Stimulated activated naive CD4-positive, alpha-beta T cell (primary cell): Measurements from ENCODE around the gene RPLP1.
A peak's percentile ranks its signal among the peaks of the same experiment; 100 is the strongest.

Source experiments
- DNase-seq, 6 experiments: peaks; one replicate each; lab custom pipeline; 2025; lab: John Stamatoyannopoulos, UW

The RPLP1 gene

DNA sequence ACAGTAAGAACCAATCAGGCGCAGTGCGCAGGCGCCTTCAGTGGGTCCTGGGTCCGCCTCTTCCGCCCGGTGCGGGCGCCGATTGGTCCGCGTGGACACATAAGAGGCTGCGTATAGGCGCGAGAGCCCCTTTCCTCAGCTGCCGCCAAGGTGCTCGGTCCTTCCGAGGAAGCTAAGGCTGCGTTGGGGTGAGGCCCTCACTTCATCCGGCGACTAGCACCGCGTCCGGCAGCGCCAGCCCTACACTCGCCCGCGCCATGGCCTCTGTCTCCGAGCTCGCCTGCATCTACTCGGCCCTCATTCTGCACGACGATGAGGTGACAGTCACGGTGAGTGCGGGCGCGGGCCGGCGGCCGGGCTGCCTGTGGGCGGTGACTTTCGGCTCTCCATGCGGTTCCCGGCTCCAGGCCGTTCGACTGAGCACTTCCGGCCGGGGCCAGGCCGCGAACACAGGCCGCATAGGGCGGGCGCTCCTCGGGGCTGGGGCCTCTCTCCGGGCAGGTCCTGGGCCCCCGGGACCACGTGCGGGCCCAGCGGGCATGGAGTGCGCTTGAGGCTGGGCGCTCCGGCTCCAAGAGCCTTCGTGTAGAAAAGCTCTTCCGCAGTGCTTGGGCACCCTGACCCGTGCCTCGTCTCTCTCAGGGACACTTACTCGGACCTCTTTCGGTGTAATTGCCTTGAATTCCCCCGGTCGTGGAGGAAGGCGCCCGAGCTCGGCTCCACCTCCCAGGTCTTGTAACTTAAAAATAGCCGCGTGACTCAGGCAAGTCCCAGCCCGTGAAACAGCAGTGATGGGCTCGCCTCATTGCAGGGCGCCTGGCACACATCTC, at the start of gene RPLP1:
RPLP1 (plus strand) TSS at position 127 of the 830 bp plus-strand sequence; CDS start at position 258, 131 bp downstream.
- peak; percentile 94 to 97 (median 95) for DNase-seq

DNA sequence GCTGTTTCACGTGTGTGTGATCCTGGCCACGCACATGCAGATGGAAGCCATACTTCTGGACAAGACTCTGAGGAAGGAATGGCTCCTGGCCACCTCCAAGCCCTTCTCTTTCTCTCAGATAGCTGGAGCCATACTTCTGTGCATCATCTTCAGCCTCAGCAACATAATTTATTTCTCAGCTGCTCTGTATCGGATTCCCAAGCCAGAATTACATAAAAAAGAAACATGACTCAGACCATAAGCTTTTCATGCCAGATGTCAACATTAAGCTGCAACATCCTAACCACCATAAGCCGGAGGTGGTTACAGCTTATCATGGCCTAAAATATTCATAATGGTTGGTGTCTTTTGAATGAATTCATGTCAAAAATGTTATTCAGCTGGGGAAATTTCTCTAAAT, 49.0 kb upstream of the RPLP1 start:
- DNase-seq: no peak

- no peak for DNase-seq
These were observed 47.5 kb upstream of the RPLP1 start for GRCh38 chr15:69405110-69405509.

DNA sequence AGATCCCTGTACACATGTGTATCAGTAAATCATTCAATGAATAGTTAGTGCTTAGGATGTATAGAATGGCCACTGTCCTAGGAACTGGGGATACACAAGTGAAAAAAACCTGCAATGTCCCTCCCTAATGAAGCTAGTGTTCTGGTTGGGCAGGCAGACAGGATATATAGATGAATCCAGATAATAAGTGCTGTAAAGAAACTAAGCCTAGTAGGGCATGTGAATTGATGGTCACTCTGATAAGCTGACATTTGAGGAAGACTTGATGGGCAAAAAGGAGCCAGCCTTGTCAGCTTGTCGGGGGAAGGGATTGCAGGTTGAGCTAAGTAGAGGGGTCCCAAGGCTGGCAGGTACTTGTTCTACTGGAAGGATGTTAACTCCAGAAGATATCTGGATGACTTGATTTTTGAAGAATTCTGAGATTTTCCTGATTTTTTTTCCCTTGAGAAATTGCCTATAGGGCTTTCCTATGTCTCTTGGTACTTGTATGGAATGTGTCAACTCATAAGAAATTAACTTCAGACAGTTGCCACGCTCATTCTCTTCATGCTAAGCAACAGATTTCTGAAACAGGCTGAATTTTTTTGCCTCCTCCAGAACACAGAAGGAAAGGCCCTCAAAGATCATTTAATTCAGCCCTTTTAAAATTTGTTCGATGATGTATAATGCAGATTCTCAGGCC, 44.8 kb upstream of the RPLP1 start:
- DNase-seq: no peak

DNA sequence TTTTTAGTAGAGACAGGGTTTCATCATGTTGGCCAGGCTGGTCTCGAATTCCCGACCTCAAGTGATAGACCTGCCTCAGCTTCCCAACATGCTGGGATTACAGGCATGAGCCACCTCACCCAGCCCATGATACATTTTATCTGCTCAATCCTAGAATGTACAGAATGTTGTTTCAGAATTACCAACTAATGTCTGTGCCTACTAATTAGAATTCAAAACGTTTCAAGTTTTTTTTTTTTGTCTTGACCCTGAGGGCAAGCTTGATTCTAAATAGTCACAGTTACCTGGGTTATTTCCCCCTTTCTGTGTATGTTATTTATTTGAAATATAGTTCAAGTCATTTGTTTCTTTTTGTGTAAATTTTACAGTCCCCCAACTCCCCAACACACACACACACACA, 43.8 kb upstream of the RPLP1 start:
- DNase-seq: no peak

GRCh38 chr15:69410248-69410874, 42.3 kb upstream of the RPLP1 start:
- no peak for DNase-seq

DNA sequence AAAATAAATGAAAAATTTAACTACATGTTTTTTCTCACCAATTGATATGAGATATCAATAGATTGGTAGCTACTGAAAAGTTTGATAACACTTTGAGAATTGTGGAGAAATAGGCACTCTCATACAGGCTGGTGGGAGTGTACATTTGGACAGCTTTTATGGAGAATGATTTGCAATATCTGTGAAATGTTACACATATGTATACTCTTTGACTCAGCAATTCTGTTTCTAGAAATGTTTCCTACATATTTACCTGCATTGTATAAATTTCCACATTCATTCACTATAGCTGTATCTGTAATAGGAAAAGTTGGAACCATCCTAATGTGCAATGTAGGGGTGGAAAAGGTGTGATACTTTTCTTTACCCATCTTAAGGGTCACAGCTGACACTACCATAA, 40.3 kb upstream of the RPLP1 start:
- no peak for DNase-seq

GRCh38 chr15:69412701-69413100, 39.9 kb upstream of the RPLP1 start:
- DNase-seq: no peak

GRCh38 chr15:69413822-69414700, 38.6 kb upstream of the RPLP1 start, which contains the start of gene KIF23:
KIF23 (plus strand) TSS chr15:69414349; CDS start chr15:69414466, 117 bp downstream.
- DNase-seq: peak; percentile 83 to 92 (median 89)

GRCh38 chr15:69414701-69415167, 37.9 kb upstream of the RPLP1 start:
- peak in 2 of 6 experiments; percentile 16 for DNase-seq

GRCh38 chr15:69415381-69415780, 37.2 kb upstream of the RPLP1 start:
- no peak for DNase-seq

- DNase-seq: no peak
These were observed 35.0 kb upstream of the RPLP1 start for GRCh38 chr15:69417581-69417980.

GRCh38 chr15:69421498-69421897, 31.1 kb upstream of the RPLP1 start:
- DNase-seq: no peak

- DNase-seq: no peak
These were observed 30.2 kb upstream of the RPLP1 start for GRCh38 chr15:69422336-69422895.

DNA sequence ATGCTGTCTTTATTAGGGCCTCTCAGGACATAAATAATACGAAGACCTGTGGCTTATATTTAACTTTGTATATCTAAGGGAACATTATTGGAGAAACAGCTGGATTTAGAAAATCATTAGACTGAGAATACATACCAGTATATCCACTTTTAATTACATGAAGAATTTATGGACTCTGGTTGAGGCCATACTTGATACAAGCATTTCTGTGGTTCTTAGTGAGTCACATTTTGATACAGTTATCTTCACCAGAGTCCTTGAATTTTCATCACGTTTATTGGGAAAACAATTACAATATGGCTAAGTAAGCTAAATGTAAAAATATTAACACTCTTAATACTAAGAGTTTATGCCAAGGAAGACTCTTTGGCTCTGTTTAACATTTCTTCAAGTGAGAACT, 28.6 kb upstream of the RPLP1 start:
- DNase-seq: no peak

- DNase-seq: no peak
These were observed 27.7 kb upstream of the RPLP1 start for GRCh38 chr15:69424748-69425413.

DNA sequence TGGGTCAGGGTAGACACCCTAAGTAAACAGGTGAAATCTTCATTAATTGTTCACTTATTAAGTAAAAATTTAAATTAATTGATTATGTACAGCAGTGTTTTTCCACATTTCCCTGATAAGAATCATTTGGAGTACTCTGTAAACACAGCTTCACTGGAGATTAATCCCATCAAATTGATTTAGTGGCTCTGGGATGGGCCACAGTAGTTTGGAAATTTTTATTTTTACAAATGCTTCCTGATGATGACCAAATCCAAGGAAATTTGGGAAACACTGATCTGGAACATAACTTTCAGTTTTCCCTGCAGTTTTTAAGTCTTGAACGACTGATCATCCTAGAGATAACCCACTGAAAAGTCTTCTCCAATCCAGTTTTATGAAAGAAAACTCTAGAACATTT, 18.8 kb upstream of the RPLP1 start:
- DNase-seq: no peak

DNA sequence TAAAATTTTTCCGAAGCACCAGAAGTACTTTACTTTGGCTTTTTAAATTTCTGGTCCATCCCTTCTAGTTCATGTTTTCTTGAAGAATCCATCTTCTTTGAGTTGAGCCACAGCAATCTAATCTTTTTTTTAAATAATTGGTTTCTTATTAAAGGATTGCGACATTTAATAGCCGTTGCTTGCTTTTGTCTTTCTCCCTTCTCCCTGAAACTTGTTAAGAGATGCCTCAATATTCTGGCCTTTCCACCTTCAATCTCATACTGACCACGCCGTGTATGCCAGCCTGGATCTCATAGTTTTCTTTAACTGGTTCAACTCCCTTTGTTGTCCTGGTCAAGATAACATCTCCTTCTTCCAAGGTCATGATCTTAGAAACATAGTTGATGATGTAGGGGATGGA, 18.4 kb upstream of the RPLP1 start:
- DNase-seq: no peak

GRCh38 chr15:69434679-69435078, 17.9 kb upstream of the RPLP1 start:
- no peak for DNase-seq

DNA sequence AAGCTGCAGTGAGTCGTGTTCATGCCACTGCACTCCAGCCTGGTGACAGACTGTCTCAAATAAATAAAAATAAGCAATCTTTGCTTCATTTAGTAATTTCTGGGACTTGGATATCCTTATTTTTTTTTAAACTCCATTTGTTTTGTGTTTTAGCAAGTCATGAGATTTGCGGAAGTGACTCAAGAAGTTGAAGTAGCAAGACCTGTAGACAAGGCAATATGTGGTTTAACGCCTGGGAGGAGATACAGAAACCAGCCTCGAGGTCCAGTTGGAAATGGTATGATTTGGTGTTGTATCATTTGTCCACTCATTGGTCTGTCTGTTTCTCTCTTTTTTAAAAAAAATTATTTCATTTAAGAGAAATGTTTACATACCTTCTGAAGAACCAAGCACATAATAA, 16.6 kb upstream of the RPLP1 start:
- DNase-seq: no peak

DNA sequence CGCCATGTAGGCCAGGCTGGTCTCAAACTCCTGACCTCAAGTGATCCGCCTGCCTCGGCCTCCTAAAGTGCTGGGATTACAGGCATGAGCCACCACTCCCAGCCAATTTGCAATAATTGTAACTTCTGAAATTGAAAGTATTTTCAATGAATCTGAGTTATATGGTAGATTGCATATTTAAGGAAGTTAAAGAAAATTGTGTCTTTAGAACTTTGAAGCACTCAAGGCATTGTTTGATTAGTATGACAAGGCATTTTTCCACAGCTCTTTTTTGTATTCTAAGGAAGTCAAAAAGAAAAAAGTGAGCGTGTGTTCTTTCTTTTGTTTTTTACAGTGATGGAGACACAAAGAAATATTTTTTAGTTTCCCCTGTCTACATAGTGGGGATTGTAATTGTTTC, 15.7 kb upstream of the RPLP1 start:
- no peak for DNase-seq
